Ovary (tissue), 10 donors: ENCODE measurements around the gene AKAP5. TPM values are rescaled to one million over a fixed set of nuclear protein-coding genes. Genes with fewer than 3 reads are reported as not detected.

ENCODE experiments used
- DNase-seq, 5 donors: peaks; one replicate each; pipeline ENCODE4 v3.0.0-alpha.2; 2019 to 2020
- H3K27ac ChIP-seq, 2 donors: fragments of 200-600 bp; one replicate each; pipeline versions ENCODE4 v1.5.1 to v1.8.0; 2019 to 2022
- H3K27me3 ChIP-seq: fragments of 200-600 bp; one replicate; pipeline ENCODE4 v1.8.0; 2022
- H3K36me3 ChIP-seq: fragments of 200-600 bp; sonication (generic); one replicate; pipeline ENCODE4 v1.5.1; 2019
- H3K4me1 ChIP-seq: one replicate; pipeline ENCODE4 v1.8.1; 2013; ENCODE audit warnings: mild to moderate bottlenecking, moderate library complexity; ENCODE audit not compliant: insufficient read depth
- H3K4me3 ChIP-seq: fragments of 200-600 bp; sonication (generic); one replicate; pipeline ENCODE4 v1.5.1; 2017
- H3K9me3 ChIP-seq, 2 donors: fragments of 200-600 bp in 1 of 2; sonication (generic) in 1 of 2; one replicate each; pipeline versions ENCODE4 v1.5.1 to v1.8.1; 2013 to 2019; ENCODE audit warnings: mild to moderate bottlenecking in 1 of 2, moderate library complexity in 1 of 2
- CTCF ChIP-seq, 3 donors: fragments of 450-650 bp in 2 of 3; fragments of 200-600 bp in 1 of 3; IDR thresholded peaks; one replicate each; pipeline versions ENCODE4 v1.5.1 to v1.8.0; 2016 to 2022; ENCODE audit warnings: antibody characterized with exemption in 3 of 3, mild to moderate bottlenecking in 1 of 3
- EP300 ChIP-seq: sonication (generic); formaldehyde crosslinking; IDR thresholded peaks from one replicate; pipeline ENCODE4 v1.6.1; 2017; ENCODE audit warnings: antibody characterized with exemption
- POLR2A ChIP-seq: fragments of 450-650 bp; IDR thresholded peaks from one replicate; pipeline ENCODE4 v1.6.1; 2017; ENCODE audit warnings: antibody characterized with exemption, mild to moderate bottlenecking, moderate library complexity
- WGBS, 3 donors: extraction: QIAGEN DNeasy Blood & Tissue Kit in 1 of 3; methylation state at CpG; one replicate each; pipeline versions ENCODE4 v1.1.5 to v1.1.7; 2013 to 2017; 5-methylcytosine and 5-hydroxymethylcytosine counted together
- intact Hi-C, 4 donors: fragments of 100-400 bp; cut with DNase I; formaldehyde crosslinking; loops; one replicate each; pipeline versions ENCODE4 v1.11.0 to v1.15.1; 2022 to 2023
- long read RNA-seq, 3 donors: library from polyadenylated mRNA in 2 of 3; unstranded in 2 of 3; transcript quantifications; one replicate each; pipeline ENCODE4 v2.0.0 and lab custom pipeline, GENCODE V29; 2021 to 2026
- polyA plus RNA-seq, 2 donors: library from polyadenylated mRNA; stranded (reverse); fragments of 200-250 nt in 1 of 2; fragments of 350-450 nt in 1 of 2; fragmentation: Illumina TruSeq in 1 of 2; extraction: RNeasy Lipid Tissue Mini Kit (QIAGEN cat#74804) in 1 of 2; gene quantifications; one replicate each; pipeline ENCODE4 v1.2.3, GENCODE V29; 2013 to 2014
- total RNA-seq, 7 donors: library from RNA; depleted of rRNA in 2 of 7; stranded (reverse); fragments of >200 nt in 2 of 7; fragmentation: NEBNext Ultra II Directional in 3 of 7; extraction: Animal tissue kit (Norgen Biotek cat#: 25700) in 3 of 7; gene quantifications; one replicate each; pipeline versions ENCODE4 v1.1.0 to v1.2.4, GENCODE V29; 2016 to 2023
- donor health status: DM: no; HTN: no; CAD: no; lungs with moderate emphysema.
- donor health status: DM: no; HTN: no; CAD: no.
- donor health status: Bipolar disorder and iron deficiency.
- donor health status: DM: yes; HTN: yes; CAD: no.
- donor health status: DM: no; HTN: no; CAD: no.
- donor health status: DM: yes; HTN: yes; CAD: no.

The AKAP5 gene
- 1 to 10 TPM in 1 of 7 donors, under 1 TPM in 6; 0.12 to 1.7 (median 0.56) TPM for total RNA-seq
- polyA plus RNA-seq: under 1 TPM; 0.16 to 0.83 TPM
- long read RNA-seq, donor 1, full-length matches to known transcripts: 1 of 1 reads
- long read RNA-seq, donor 1, partial matches to known transcripts: 0 of 1 reads
- long read RNA-seq, donor 1, other reads (novel, unspliced or antisense): 0 of 1 reads
- long read RNA-seq, donor 2, full-length matches to known transcripts: 3 of 3 reads
- long read RNA-seq, donor 2, partial matches to known transcripts: 0 of 3 reads
- long read RNA-seq, donor 2, other reads (novel, unspliced or antisense): 0 of 3 reads
- long read RNA-seq, donor 3, partial matches to known transcripts: 0 of 1 reads
- long read RNA-seq, donor 3, other reads (novel, unspliced or antisense): 0 of 1 reads

GRCh38 chr14:64465191-64465822 lies at the start of gene AKAP5:
TSS of gene AKAP5 (plus strand) at chr14:64465499. CDS start at chr14:64468395, 2,896 bp downstream.
- Histone ChIP-seq H3K4me3 (peak within 1 kb of the TSS; percentile 73), H3K9me3 (no peaks in the 10 kb centered on the region), H3K27me3 (no peaks in the 10 kb centered on the region), H3K27ac (peak within 1 kb of the TSS in 1 of 2 donors; percentile 33), H3K4me1 (peaks cover 2% of the 10 kb centered on the region), H3K36me3 (no peaks in the 10 kb centered on the region)
- peak; percentile 48 to 74 (median 73) for DNase-seq
- intact Hi-C loops: no loop called here
- WGBS, 3 donors: 0 to 1% (median 1%) methylated on average over 33 to 74 of the region's 74 CpGs
- TF ChIP-seq CTCF (IDR thresholded peaks at IDR 0.05) (peak in 1 of 3 donors; percentile 16), EP300 (no peak), POLR2A (no peak)

GRCh38 chr14:64416348-64416932 lies 48.9 kb upstream of the AKAP5 start:
- Histone ChIP-seq H3K9me3 (no peaks in the 10 kb centered on the region), H3K4me1 (no peaks in the 10 kb centered on the region), H3K27me3 (no peaks in the 10 kb centered on the region), H3K36me3 (no peaks in the 10 kb centered on the region), H3K4me3 (no peak overlapping the region), H3K27ac (no peak overlapping the region)
- WGBS, 3 donors: 85 to 89% (median 88%) methylated on average over 3 of the region's 3 CpGs
- TF ChIP-seq EP300: no peak
- no peak for TF ChIP-seq CTCF (IDR thresholded peaks at IDR 0.05)
- no peak for TF ChIP-seq POLR2A
- intact Hi-C loops: no loop called here
- DNase-seq: no peak

- TF ChIP-seq EP300 (no peak), CTCF (IDR thresholded peaks at IDR 0.05) (no peak), POLR2A (no peak)
- H3K9me3 ChIP-seq: no peaks in the 10 kb centered on the region
- DNase-seq: no peak
- H3K4me3 ChIP-seq: no peak overlapping the region
- no peaks in the 10 kb centered on the region for H3K27me3 ChIP-seq
- no peaks in the 10 kb centered on the region for H3K4me1 ChIP-seq
- 86 to 92% (median 90%) methylated on average over 5 of the region's 5 CpGs for WGBS, 3 donors
- intact Hi-C loops: no loop called here
- H3K27ac ChIP-seq: no peak overlapping the region
- no peaks in the 10 kb centered on the region for H3K36me3 ChIP-seq
Observed at GRCh38 chr14:64417055-64417770, 48.1 kb upstream of the AKAP5 start.

GRCh38 chr14:64417771-64418125 lies 47.6 kb upstream of the AKAP5 start:
- no peak overlapping the region for H3K27ac ChIP-seq
- no peak for TF ChIP-seq EP300
- no peak for TF ChIP-seq CTCF (IDR thresholded peaks at IDR 0.05)
- TF ChIP-seq POLR2A: no peak
- no peaks in the 10 kb centered on the region for H3K27me3 ChIP-seq
- DNase-seq: no peak
- no peaks in the 10 kb centered on the region for H3K9me3 ChIP-seq
- WGBS, 3 donors: 96 to 97% (median 97%) methylated on average over 7 of the region's 7 CpGs
- H3K36me3 ChIP-seq: no peaks in the 10 kb centered on the region
- no peaks in the 10 kb centered on the region for H3K4me1 ChIP-seq
- intact Hi-C loops: no loop called here
- no peak overlapping the region for H3K4me3 ChIP-seq
